GM12892 (cell line): ENCODE measurements around the gene RGS9.

ENCODE experiments used
- POLR2A ChIP-seq: IDR thresholded peaks from 2 replicates; pipeline ENCODE4 v1.6.1; 2011; ENCODE audit warnings: low read depth, low read length, control low read depth
- TAF1 ChIP-seq: IDR thresholded peaks from 2 replicates; pipeline ENCODE4 v1.6.1; 2011; ENCODE audit warnings: low read depth, mild to moderate bottlenecking, control low read depth, low read length, borderline replicate concordance

DNA sequence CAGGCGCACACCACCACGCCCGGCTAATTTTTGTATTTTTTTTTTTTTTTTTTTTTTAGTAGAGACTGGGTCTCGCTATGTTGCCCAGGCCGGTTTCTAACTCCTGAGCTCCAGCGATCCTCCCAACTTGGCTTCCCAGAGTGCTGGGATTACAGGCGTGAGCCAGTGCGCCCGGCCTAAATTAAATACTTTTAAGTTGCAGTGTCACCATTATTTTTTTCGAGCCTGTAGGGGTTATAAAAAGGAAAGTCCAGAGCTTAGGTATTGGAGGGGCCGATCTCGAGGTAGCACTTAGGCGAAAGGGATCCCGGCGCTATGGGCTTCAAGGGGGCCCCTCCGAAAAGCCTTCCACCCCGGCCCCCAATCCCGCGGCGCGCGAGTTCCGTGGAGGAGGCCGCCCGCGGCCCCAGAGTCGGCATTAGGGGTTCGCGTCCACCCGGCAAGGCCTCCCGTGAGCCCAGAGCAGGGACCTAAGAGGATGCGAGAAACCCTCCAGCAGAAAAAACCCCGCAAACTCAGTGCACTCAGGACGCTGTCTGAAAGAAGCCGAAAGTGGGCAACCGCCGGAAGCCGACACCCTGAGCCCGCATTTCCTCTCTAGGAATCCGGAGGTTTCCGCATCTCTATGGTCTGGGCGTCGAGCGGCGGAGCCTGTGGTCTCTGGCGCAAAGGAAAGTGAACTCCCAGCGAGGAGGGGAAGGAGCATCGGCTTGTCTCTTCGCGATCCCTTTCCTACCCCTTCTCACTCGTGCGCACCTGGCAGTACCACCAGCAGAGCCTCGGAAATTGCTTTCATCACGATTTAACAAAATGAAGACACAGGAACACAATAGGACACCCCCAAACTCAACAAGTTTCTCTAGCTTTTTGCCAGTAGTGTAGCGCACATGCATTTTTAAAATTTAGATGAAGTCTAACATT lies 14.1 kb upstream of the RGS9 start:
- TF ChIP-seq POLR2A (peak; percentile 95), TAF1 (peak; percentile 90)
